Effector memory CD8-positive, alpha-beta T cell (primary cell): Measurements from ENCODE around the gene FLT3.
"Not testable (repeated sequence)": the region's sequence is repeated elsewhere in the genome, so short reads cannot be mapped to it uniquely, and the experiment has no call there.

ENCODE experiments used
- ATAC-seq: fragments of 150-1000 bp; cut with Tn5 transposase; replicated peaks from 2 replicates; pipeline ENCODE4 v1.10.0; 2021; ENCODE audit warnings: mild to moderate bottlenecking, moderate library complexity
- DNase-seq, 3 experiments: peaks; one replicate each; pipeline ENCODE4 v3.0.0; 2021
- H3K27ac Mint-ChIP-seq, 2 donors: one replicate each; pipeline ENCODE4 v1.8.0; 2022; ENCODE audit warnings: mild to moderate bottlenecking in 2 of 2, mixed read lengths in 2 of 2, moderate library complexity in 2 of 2
- H3K27me3 Mint-ChIP-seq, 2 donors: one replicate each; pipeline ENCODE4 v1.8.0; 2022; ENCODE audit warnings: mixed read lengths in 2 of 2
- H3K36me3 Mint-ChIP-seq: one replicate; pipeline ENCODE4 v1.8.0; 2022; ENCODE audit warnings: mild to moderate bottlenecking, moderate library complexity, mixed read lengths; ENCODE audit not compliant: insufficient read depth
- H3K4me1 Mint-ChIP-seq, 2 donors: one replicate each; pipeline ENCODE4 v1.8.0; 2022; ENCODE audit warnings: low read depth in 2 of 2, mixed read lengths in 2 of 2
- H3K4me3 Mint-ChIP-seq, 2 donors: one replicate each; pipeline ENCODE4 v1.8.0; 2022; ENCODE audit warnings: mild to moderate bottlenecking in 2 of 2, mixed read lengths in 2 of 2, moderate library complexity in 2 of 2
- H3K9me3 Mint-ChIP-seq, 2 donors: one replicate each; pipeline ENCODE4 v1.8.0; 2022; ENCODE audit warnings: mixed read lengths in 2 of 2
- total RNA-seq, 9 experiments: gene quantifications; one replicate each; lab custom pipeline; 2026; lab: John Stamatoyannopoulos, UW

FLT3 gene
- total RNA-seq, result 0 to 0.12 (median 0) reads per million in 9 experiments

GRCh38 chr13:28100150-28101121 lies at the start of gene FLT3:
Gene FLT3, minus strand, starts transcription at chr13:28100576. Its CDS starts 66 bp downstream, at chr13:28100510.
- DNase-seq (no peak), ATAC-seq (peak; percentile 66)
- peak within 1 kb of the TSS; percentile 65 to 66 for H3K4me3 Mint-ChIP-seq
- H3K36me3 Mint-ChIP-seq, result no peaks in the 10 kb centered on the region
- H3K9me3 Mint-ChIP-seq, result no peaks in the 10 kb centered on the region
- H3K27me3 Mint-ChIP-seq, result peaks cover 64 to 84% of the 10 kb centered on the region in 2 donors
- no peaks in the 10 kb centered on the region for H3K4me1 Mint-ChIP-seq
- no peak within 1 kb of the TSS for H3K27ac Mint-ChIP-seq

GRCh38 chr13:28147495-28147894 lies 47.1 kb upstream of the FLT3 start:
- Mint-ChIP-seq H3K36me3 (peaks cover 38% of the 10 kb centered on the region), H3K27ac (no peak overlapping the region), H3K4me3 (peak overlapping the region in 1 of 2 donors; percentile 43), H3K27me3 (no peaks in the 10 kb centered on the region), H3K4me1 (peaks cover 25 to 50% of the 10 kb centered on the region in 2 donors), H3K9me3 (no peaks in the 10 kb centered on the region)
- ATAC-seq (no peak), DNase-seq (no peak)

- H3K27me3 Mint-ChIP-seq, result no peaks in the 10 kb centered on the region
Measured at GRCh38 chr13:28145049-28145448, 44.7 kb upstream of the FLT3 start.

DNA sequence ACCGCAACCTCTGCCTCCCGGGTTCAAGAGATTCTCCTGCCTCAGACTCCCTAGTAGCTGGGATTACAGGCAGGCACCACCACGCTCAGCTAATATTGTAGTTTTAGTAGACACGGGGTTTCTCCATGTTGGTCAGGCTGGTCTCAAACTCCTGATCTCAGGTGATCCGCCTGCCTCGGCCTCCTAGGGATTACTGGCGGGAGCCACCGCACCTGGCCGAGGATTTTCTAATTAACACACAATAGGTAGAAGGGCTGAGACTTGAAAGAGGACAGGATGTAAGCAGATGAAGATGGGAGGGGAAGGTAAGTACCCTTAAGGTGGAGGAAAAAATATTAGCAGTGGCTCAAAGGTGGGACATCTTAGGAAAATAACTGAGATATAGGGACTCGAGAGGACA lies 41.2 kb upstream of the FLT3 start:
- H3K27ac Mint-ChIP-seq, result peak overlapping the region in 1 of 2 donors; percentile 47
- not testable (repeated sequence) for DNase-seq, H3K9me3 Mint-ChIP-seq, H3K27me3 Mint-ChIP-seq, ATAC-seq
- H3K4me1 Mint-ChIP-seq, result peaks cover 27 to 57% of the 10 kb centered on the region in 2 donors
- peak overlapping the region; percentile 39 to 56 for H3K4me3 Mint-ChIP-seq
- H3K36me3 Mint-ChIP-seq, result peaks cover 51% of the 10 kb centered on the region

More at GRCh38 chr13:28145049-28145448, 44.7 kb upstream of the FLT3 start:
- peaks cover 29 to 57% of the 10 kb centered on the region in 2 donors for H3K4me1 Mint-ChIP-seq
- H3K4me3 Mint-ChIP-seq, result no peak overlapping the region
- peaks cover 37% of the 10 kb centered on the region for H3K36me3 Mint-ChIP-seq
- ATAC-seq (no peak), DNase-seq (no peak)
- H3K27ac Mint-ChIP-seq, result no peak overlapping the region
- no peaks in the 10 kb centered on the region for H3K9me3 Mint-ChIP-seq

- Mint-ChIP-seq H3K36me3 (peaks cover 45% of the 10 kb centered on the region), H3K27ac (peak overlapping the region; percentile 78 to 99), H3K4me1 (peaks cover 28 to 54% of the 10 kb centered on the region in 2 donors), H3K9me3 (no peaks in the 10 kb centered on the region), H3K27me3 (no peaks in the 10 kb centered on the region), H3K4me3 (peak overlapping the region; percentile 68 to 82)
- no peak for DNase-seq
- no peak for ATAC-seq
Measured at GRCh38 chr13:28140433-28141125, 40.2 kb upstream of the FLT3 start.

- H3K4me3 Mint-ChIP-seq, result peak overlapping the region; percentile 68 to 82
Measured at GRCh38 chr13:28138756-28139470, 38.5 kb upstream of the FLT3 start.

DNA sequence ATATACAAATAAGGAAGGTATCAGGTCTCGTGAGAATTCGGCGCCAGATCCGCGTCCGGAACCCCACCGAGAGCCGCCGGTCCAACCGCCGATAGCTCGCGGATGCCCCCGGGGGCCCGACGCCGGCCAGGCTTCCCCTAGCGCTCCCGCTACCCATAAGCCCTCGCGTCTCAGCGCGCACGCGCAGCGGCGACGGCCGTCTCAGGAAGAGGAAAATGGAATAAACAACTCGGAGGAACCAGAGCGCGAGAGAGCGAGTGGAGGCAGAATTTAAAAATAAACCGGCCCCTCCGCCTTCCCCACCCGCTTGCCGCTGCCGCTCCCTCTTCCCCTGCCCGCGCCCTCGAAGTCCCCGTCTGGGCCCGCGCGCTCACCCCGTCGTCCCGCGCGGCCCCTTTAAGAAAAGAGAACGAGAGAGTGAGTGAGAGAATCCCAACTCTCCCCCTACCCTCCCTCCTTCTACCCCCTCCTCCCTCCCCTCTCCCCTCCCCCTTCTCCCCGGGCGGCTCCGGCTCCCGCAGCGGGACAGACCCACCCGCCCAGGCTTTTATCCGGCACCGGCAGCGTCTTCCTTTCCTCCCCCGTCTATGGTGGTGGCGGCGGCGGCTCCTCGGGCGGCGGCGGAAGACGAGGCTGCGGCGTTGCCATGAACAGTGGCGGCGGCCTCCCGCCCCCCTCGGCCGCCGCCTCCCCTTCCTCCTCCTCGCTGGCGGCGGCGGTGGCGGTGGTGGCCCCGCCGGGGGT lies 37.8 kb upstream of the FLT3 start, which contains the start of gene PAN3:
TSS of gene PAN3 (plus strand) at position 534 of the 744 bp plus-strand sequence. CDS start at position 647, 113 bp downstream.
- H3K9me3 Mint-ChIP-seq, result no peaks in the 10 kb centered on the region
- peak; percentile 66 for ATAC-seq
- peak; percentile 89 to 90 (median 90) for DNase-seq
- no peaks in the 10 kb centered on the region for H3K27me3 Mint-ChIP-seq
- peak within 1 kb of the TSS; percentile 68 to 82 for H3K4me3 Mint-ChIP-seq
- peaks cover 32% of the 10 kb centered on the region for H3K36me3 Mint-ChIP-seq
- H3K4me1 Mint-ChIP-seq, result peaks cover 28 to 53% of the 10 kb centered on the region in 2 donors
- peak within 1 kb of the TSS; percentile 78 to 99 for H3K27ac Mint-ChIP-seq

More at GRCh38 chr13:28138756-28139470, 38.5 kb upstream of the FLT3 start:
- Mint-ChIP-seq H3K36me3 (peaks cover 35% of the 10 kb centered on the region), H3K9me3 (no peaks in the 10 kb centered on the region), H3K27ac (peak overlapping the region; percentile 78 to 99), H3K4me1 (peaks cover 28 to 53% of the 10 kb centered on the region in 2 donors), H3K27me3 (no peaks in the 10 kb centered on the region)
- DNase-seq (peak; percentile 77 to 82 (median 82)), ATAC-seq (peak; percentile 66)

- Mint-ChIP-seq H3K27me3 (no peaks in the 10 kb centered on the region), H3K27ac (peak overlapping the region; percentile 78 to 99), H3K9me3 (no peaks in the 10 kb centered on the region), H3K36me3 (peaks cover 32% of the 10 kb centered on the region), H3K4me3 (peak overlapping the region; percentile 68 to 82), H3K4me1 (peaks cover 24 to 51% of the 10 kb centered on the region in 2 donors)
- DNase-seq (no peak), ATAC-seq (no peak)
Measured at GRCh38 chr13:28137596-28137995, 37.2 kb upstream of the FLT3 start.

DNA sequence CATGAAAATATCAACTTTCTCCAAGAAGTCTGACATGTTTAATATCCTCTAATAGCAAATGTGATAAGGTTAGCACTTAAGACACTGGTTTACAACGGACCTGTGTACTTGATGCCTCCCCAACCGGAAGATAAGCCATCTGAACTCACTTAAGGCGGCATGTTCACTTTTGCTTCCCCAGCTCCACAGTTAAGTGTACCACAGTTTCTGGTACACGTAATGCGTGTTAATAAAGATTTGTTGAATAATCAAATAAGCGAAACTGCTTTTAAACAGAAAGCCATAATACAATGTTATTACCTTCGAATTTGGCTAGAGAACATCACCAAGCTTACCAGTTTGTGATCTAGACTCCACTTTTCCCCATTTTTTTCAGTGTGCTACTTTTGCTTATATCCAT lies 36.5 kb upstream of the FLT3 start:
- Mint-ChIP-seq H3K27me3 (no peaks in the 10 kb centered on the region), H3K9me3 (no peaks in the 10 kb centered on the region), H3K36me3 (peaks cover 32% of the 10 kb centered on the region), H3K4me1 (peaks cover 21 to 45% of the 10 kb centered on the region in 2 donors), H3K4me3 (peak overlapping the region; percentile 68 to 82), H3K27ac (peak overlapping the region; percentile 78 to 99)
- no peak for DNase-seq
- ATAC-seq, result no peak

DNA sequence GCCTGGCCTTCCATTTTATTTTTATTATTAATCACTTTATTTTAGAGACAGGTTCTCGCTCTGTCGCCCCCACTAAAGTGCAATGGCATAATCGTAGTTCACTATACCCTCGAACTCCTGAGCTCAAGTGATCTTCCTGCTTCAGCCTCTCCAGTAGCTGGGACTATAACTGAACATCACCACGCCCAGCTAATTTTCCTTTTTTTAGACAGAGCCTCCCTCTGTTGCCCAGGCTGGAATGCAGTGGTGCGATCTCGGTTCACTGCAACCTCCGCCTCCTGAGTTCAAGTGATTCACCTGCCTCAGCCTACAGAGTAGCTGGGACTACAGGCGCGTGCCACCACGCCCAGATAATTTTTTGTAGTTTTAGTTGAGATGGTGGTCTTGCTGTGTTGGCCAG lies 31.3 kb upstream of the FLT3 start:
- no peaks in the 10 kb centered on the region for H3K36me3 Mint-ChIP-seq
- H3K4me1 Mint-ChIP-seq, result peaks cover 4 to 8% of the 10 kb centered on the region in 2 donors
- no peaks in the 10 kb centered on the region for H3K9me3 Mint-ChIP-seq
- no peak overlapping the region for H3K4me3 Mint-ChIP-seq
- no peaks in the 10 kb centered on the region for H3K27me3 Mint-ChIP-seq
- ATAC-seq (no peak), DNase-seq (no peak)
- no peak overlapping the region for H3K27ac Mint-ChIP-seq

DNA sequence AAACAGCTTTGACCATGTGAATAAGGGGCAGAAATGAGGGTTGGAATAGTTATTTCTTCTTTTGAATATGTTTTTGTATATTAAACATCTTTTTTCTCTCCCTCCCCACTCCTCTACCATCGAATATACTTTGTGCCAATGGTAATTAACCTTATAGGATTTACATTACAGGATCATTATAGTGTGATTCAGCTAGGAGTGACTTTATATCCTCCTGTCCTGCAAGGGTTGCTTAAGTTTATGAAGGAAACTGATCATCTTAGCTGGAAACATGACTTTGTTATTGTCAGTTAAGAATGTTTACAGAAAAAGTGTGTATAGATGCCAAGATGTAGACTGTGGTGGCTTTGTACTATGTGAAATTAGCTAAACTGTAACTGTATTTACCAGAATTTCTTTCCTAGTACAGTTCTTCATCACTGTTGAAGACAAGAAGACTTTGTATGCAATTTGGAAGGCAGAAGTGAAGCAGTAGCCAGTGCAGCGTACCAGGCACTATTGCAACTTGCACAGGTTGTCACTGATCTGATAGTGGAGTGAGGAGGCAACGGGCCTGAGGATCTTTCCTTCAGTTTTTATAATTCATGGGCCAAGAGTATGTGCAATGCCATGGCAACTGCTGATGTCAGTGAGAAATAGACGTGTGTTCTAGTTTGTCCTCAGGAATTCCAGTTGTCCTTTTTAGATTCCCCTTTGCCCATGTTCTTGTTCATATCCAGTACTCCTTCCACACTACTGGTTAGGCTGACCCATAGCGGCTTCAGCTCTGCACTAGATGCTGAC lies 29.7 kb upstream of the FLT3 start:
- H3K4me3 Mint-ChIP-seq, result no peak overlapping the region
- no peaks in the 10 kb centered on the region for H3K4me1 Mint-ChIP-seq
- no peaks in the 10 kb centered on the region for H3K36me3 Mint-ChIP-seq
- no peaks in the 10 kb centered on the region for H3K27me3 Mint-ChIP-seq
- ATAC-seq, result no peak
- H3K27ac Mint-ChIP-seq, result no peak overlapping the region
- DNase-seq, result no peak
- no peaks in the 10 kb centered on the region for H3K9me3 Mint-ChIP-seq

DNA sequence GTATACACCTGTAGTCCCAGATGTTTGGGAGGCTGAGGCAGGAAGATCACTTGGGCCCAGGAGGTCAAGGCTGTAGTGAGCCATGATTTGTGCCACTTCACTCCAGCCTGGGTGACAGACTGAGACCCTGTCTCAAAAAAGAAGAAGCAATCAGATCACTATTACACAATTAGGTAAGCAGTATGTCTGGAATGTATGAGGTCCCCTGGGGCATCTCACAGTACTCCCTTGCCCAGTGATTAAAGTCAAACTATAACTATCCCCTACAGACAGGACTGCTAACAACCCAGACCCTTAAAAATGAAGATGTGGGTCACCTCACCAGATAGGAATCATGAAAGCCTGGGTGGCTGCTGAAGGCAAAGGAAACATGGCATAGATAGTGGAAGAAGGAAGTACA lies 28.6 kb upstream of the FLT3 start:
- ATAC-seq, result no peak
- DNase-seq, result no peak
- no peaks in the 10 kb centered on the region for H3K9me3 Mint-ChIP-seq
- no peak overlapping the region for H3K27ac Mint-ChIP-seq
- no peaks in the 10 kb centered on the region for H3K27me3 Mint-ChIP-seq
- H3K36me3 Mint-ChIP-seq, result no peaks in the 10 kb centered on the region
- H3K4me3 Mint-ChIP-seq, result no peak overlapping the region
- no peaks in the 10 kb centered on the region for H3K4me1 Mint-ChIP-seq
